Osteocyte (in vitro differentiated cells): ENCODE data around the gene NECTIN2. TPM values are rescaled to one million over a fixed set of nuclear protein-coding genes. Genes with fewer than 3 reads are reported as not detected.

Experiments used
- DNase-seq: peaks from one replicate; pipeline ENCODE4 v3.0.0; 2021; ENCODE audit warnings: mixed read lengths; ENCODE audit not compliant: unreplicated experiment; ENCODE audit errors: extremely low spot score
- H3K27ac Mint-ChIP-seq: one replicate; pipeline ENCODE4 v1.8.0; 2021; ENCODE audit warnings: mild to moderate bottlenecking, mixed read lengths; ENCODE audit not compliant: unreplicated experiment
- H3K27me3 Mint-ChIP-seq: one replicate; pipeline ENCODE4 v1.8.0; 2021; ENCODE audit warnings: mixed read lengths; ENCODE audit not compliant: unreplicated experiment
- H3K36me3 Mint-ChIP-seq: one replicate; pipeline ENCODE4 v1.8.0; 2021; ENCODE audit warnings: mixed read lengths; ENCODE audit not compliant: unreplicated experiment
- H3K4me1 Mint-ChIP-seq: one replicate; pipeline ENCODE4 v1.8.0; 2021; ENCODE audit warnings: mixed read lengths; ENCODE audit not compliant: unreplicated experiment
- H3K4me3 Mint-ChIP-seq: one replicate; pipeline ENCODE4 v1.8.0; 2021; ENCODE audit warnings: mild to moderate bottlenecking, moderate library complexity, mixed read lengths; ENCODE audit not compliant: unreplicated experiment
- H3K9me3 Mint-ChIP-seq: one replicate; pipeline ENCODE4 v1.8.0; 2021; ENCODE audit warnings: mixed read lengths; ENCODE audit not compliant: unreplicated experiment
- CTCF ChIP-seq: fragments of 200-600 bp; sonication (generic); IDR thresholded peaks from 2 replicates; pipeline ENCODE4 v1.5.0; 2021; ENCODE audit warnings: antibody characterized with exemption, mild to moderate bottlenecking, moderate library complexity
- total RNA-seq: library from RNA; stranded (reverse); gene quantifications from 2 replicates; pipeline ENCODE4 v1.2.1, GENCODE V29; 2021

Gene NECTIN2
- total RNA-seq, 1 donor from 2014 or later: 117 TPM

GRCh38 chr19:44808463-44809371 is 37.4 kb upstream of the NECTIN2 start, which contains the start of gene BCAM:
TSS of gene BCAM (plus strand) at chr19:44809103. CDS start at chr19:44809125, 22 bp downstream.
- peaks cover 2% of the 10 kb centered on the region for H3K36me3 Mint-ChIP-seq
- peak within 1 kb of the TSS; percentile 51 for H3K27ac Mint-ChIP-seq

GRCh38 chr19:44809577-44810233 is 36.4 kb upstream of the NECTIN2 start:
- Mint-ChIP-seq H3K27me3 (peaks cover 10% of the 10 kb centered on the region), H3K4me3 (peak overlapping the region; percentile 66), H3K9me3 (no peaks in the 10 kb centered on the region), H3K36me3 (peaks cover 6% of the 10 kb centered on the region), H3K4me1 (peaks cover 29% of the 10 kb centered on the region), H3K27ac (no peak overlapping the region)
- DNase-seq: no peak
- TF ChIP-seq CTCF: no peak

More at GRCh38 chr19:44808463-44809371, 37.4 kb upstream of the NECTIN2 start, which contains the start of gene BCAM:
- no peak for DNase-seq
- Mint-ChIP-seq H3K27me3 (peaks cover 18% of the 10 kb centered on the region), H3K4me3 (peak within 1 kb of the TSS; percentile 66), H3K9me3 (no peaks in the 10 kb centered on the region), H3K4me1 (peaks cover 29% of the 10 kb centered on the region)
- TF ChIP-seq CTCF: no peak

- no peak overlapping the region for H3K27ac Mint-ChIP-seq
- peaks cover 6% of the 10 kb centered on the region for H3K36me3 Mint-ChIP-seq
- no peak for DNase-seq
- no peak for TF ChIP-seq CTCF
- peaks cover 4% of the 10 kb centered on the region for H3K27me3 Mint-ChIP-seq
- peaks cover 29% of the 10 kb centered on the region for H3K4me1 Mint-ChIP-seq
- H3K4me3 Mint-ChIP-seq: no peak overlapping the region
- H3K9me3 Mint-ChIP-seq: no peaks in the 10 kb centered on the region
Measured at GRCh38 chr19:44810234-44811121, 35.6 kb upstream of the NECTIN2 start.

- peaks cover 4% of the 10 kb centered on the region for H3K27me3 Mint-ChIP-seq
- H3K4me3 Mint-ChIP-seq: no peak overlapping the region
- TF ChIP-seq CTCF: no peak
- no peak overlapping the region for H3K27ac Mint-ChIP-seq
- H3K9me3 Mint-ChIP-seq: no peaks in the 10 kb centered on the region
- peaks cover 6% of the 10 kb centered on the region for H3K36me3 Mint-ChIP-seq
- H3K4me1 Mint-ChIP-seq: peaks cover 29% of the 10 kb centered on the region
- DNase-seq: no peak
Measured at GRCh38 chr19:44811122-44811419, 35.0 kb upstream of the NECTIN2 start.
